GM12878 (cell line): ENCODE results near the gene EPB42. TPM values are rescaled to one million over a fixed set of nuclear protein-coding genes. Genes with fewer than 3 reads are reported as not detected.

Experiments used
- BACH1 ChIP-seq: fragments of 450-650 bp; IDR thresholded peaks from 2 replicates; pipeline ENCODE4 v1.6.1; 2017; ENCODE audit warnings: mild to moderate bottlenecking, borderline replicate concordance
- BCLAF1 ChIP-seq: fragments of 450-650 bp; IDR thresholded peaks from 2 replicates; pipeline ENCODE4 v1.6.1; 2017; ENCODE audit warnings: antibody characterized with exemption, mild to moderate bottlenecking, moderate library complexity
- CBFB ChIP-seq: IDR thresholded peaks from 2 replicates; pipeline ENCODE4 v1.6.1; 2016; ENCODE audit warnings: antibody characterized with exemption, low read depth
- EGR1 ChIP-seq, 2 experiments: IDR thresholded peaks; 1 replicate in 1 of 2; 2 replicates in 1 of 2; pipeline ENCODE4 v1.6.1; 2011 to 2012; ENCODE audit warnings: low read depth in 2 of 2, low read length in 2 of 2, borderline replicate concordance in 1 of 2, mild to moderate bottlenecking in 1 of 2, moderate library complexity in 1 of 2
- EP300 ChIP-seq, 2 experiments: fragments of 150-350 bp in 1 of 2; IDR thresholded peaks; 2 replicates each; pipeline ENCODE4 v1.6.1; 2011 to 2012; ENCODE audit warnings: low read depth in 2 of 2, low read length in 2 of 2, borderline replicate concordance in 1 of 2, improper control_type of control experiment in 1 of 2, inconsistent platforms in 1 of 2; ENCODE audit not compliant: control insufficient read depth in 1 of 2
- IKZF2 ChIP-seq, 2 experiments: fragments of 450-650 bp; IDR thresholded peaks; 2 replicates each; pipeline ENCODE4 v1.6.1; 2017; ENCODE audit warnings: mild to moderate bottlenecking in 2 of 2, moderate library complexity in 2 of 2
- MEF2B ChIP-seq: fragments of 450-650 bp; IDR thresholded peaks from 2 replicates; pipeline ENCODE4 v1.6.1; 2018; ENCODE audit warnings: mild to moderate bottlenecking, moderate library complexity; ENCODE audit not compliant: partially characterized antibody, poor library complexity, severe bottlenecking
- MLLT1 ChIP-seq: fragments of 450-650 bp; IDR thresholded peaks from 2 replicates; pipeline ENCODE4 v1.6.1; 2016; ENCODE audit warnings: mild to moderate bottlenecking
- MTA3 ChIP-seq: IDR thresholded peaks from 2 replicates; pipeline ENCODE4 v1.6.1; 2012; ENCODE audit warnings: low read length, inconsistent platforms, borderline replicate concordance
- NKRF ChIP-seq: fragments of 450-650 bp; conservative IDR thresholded peaks from 2 replicates; pipeline ENCODE4 v1.6.1; 2017; ENCODE audit warnings: mild to moderate bottlenecking, moderate library complexity
- NR2C1 ChIP-seq: fragments of 450-650 bp; IDR thresholded peaks from 2 replicates; pipeline ENCODE4 v1.6.1; 2017; ENCODE audit warnings: antibody characterized with exemption, mild to moderate bottlenecking, moderate library complexity
- PAX5 ChIP-seq: IDR thresholded peaks from 2 replicates; pipeline ENCODE4 v1.6.1; 2011; ENCODE audit warnings: low read depth, low read length, borderline replicate concordance
- POLR2AphosphoS5 ChIP-seq: IDR thresholded peaks from 2 replicates; pipeline ENCODE4 v1.6.1; 2011; ENCODE audit warnings: mild to moderate bottlenecking, low read length, inconsistent platforms
- PRDM15 ChIP-seq: fragments of 450-650 bp; formaldehyde crosslinking; IDR thresholded peaks from 2 replicates; pipeline ENCODE4 v1.4.0; 2020; ENCODE audit warnings: mild to moderate bottlenecking, moderate library complexity
- SIN3A ChIP-seq: IDR thresholded peaks from 2 replicates; pipeline ENCODE4 v1.6.1; 2012; ENCODE audit warnings: low read depth, low read length, improper control_type of control experiment
- TAF1 ChIP-seq: IDR thresholded peaks from 2 replicates; pipeline ENCODE4 v1.6.1; 2011; ENCODE audit warnings: mild to moderate bottlenecking, low read depth, low read length, borderline replicate concordance
- WRNIP1 ChIP-seq: IDR thresholded peaks from 2 replicates; pipeline ENCODE4 v1.6.1; 2011; ENCODE audit warnings: low read depth, low read length, improper control_type of control experiment, borderline replicate concordance
- ZBED1 ChIP-seq: IDR thresholded peaks from 2 replicates; pipeline ENCODE4 v1.6.1; 2016; ENCODE audit warnings: borderline replicate concordance
- polyA plus RNA-seq, 11 experiments: library from polyadenylated mRNA; depleted of rRNA in 4 of 11; unstranded in 6 of 11; stranded (reverse) in 5 of 11; fragments of >200 nt; fragmentation: Nextera tagmentation in 4 of 11; fragmentation: Illumina TruSeq in 1 of 11; extraction: Ambion mirVana in 4 of 11; extraction: Trizol in 1 of 11; gene quantifications; 1 replicate in 1 of 11; 2 replicates in 10 of 11; pipeline versions ENCODE4 v1.2.1 to v1.2.3, GENCODE V29; 2011 to 2016; ENCODE audit warnings: inconsistent platforms in 2 of 11, missing spikeins in 2 of 11, low read depth in 1 of 11
- total RNA-seq, 4 experiments: library from RNA; depleted of rRNA in 3 of 4; stranded (reverse); fragments of >200 nt in 3 of 4; fragmentation: Illumina TruSeq in 1 of 4; extraction: Trizol in 1 of 4; gene quantifications; 2 replicates each; pipeline versions ENCODE4 v1.2.1 to v1.2.3, GENCODE V29; 2013 to 2021

Gene EPB42
- total and polyA plus RNA-seq, 10 of the 15 experiments (the other 5 are each of a cell fraction or from before 2014, with no cell fraction given): not detected

GRCh38 chr15:43185157-43186002 lies 35.4 kb downstream of the EPB42 start, which contains the start of gene CCNDBP1 (continued):
- TF ChIP-seq EP300 (IDR thresholded peaks at IDR 0.05; ENCODE audit: borderline replicate concordance in 1 of 2, control insufficient read depth in 1 of 2, low read depth in 2 of 2, low read length in 2 of 2) (no peak), ZBED1 (peak; percentile 77; the same call in 1 of the 2 replicates), NR2C1 (peak; percentile 72), TAF1 (peak; percentile 83), PRDM15 (CRISPR knock-in tag) (no peak), BACH1 (peak; percentile 83), NKRF (peak; percentile 80), BCLAF1 (no peak), MTA3 (peak; percentile 91; the same call in 1 of the 2 replicates), SIN3A (peak; percentile 94), EGR1 (IDR thresholded peaks at IDR 0.05; ENCODE audit: borderline replicate concordance in 1 of 2, low read depth in 2 of 2, low read length in 2 of 2) (0 out of 3 replicates have a peak, but pooled peaks of 1 of the 2 experiments have one; percentile 7), POLR2AphosphoS5 (peak; percentile 97), WRNIP1 (no peak), MEF2B (peak; percentile 36), IKZF2 (IDR thresholded peaks at IDR 0.05) (no peak; a peak in 1 of 4 replicates), CBFB (peak; percentile 57; the same call in 1 of the 2 replicates), MLLT1 (no peak), PAX5 (no peak; the same call in 1 of the 2 replicates)
